GM19035 (cell line): ENCODE data around the gene GATAD2A.
"Not testable (repeated sequence)": the region's sequence is repeated elsewhere in the genome, so short reads cannot be mapped to it uniquely, and the experiment has no call there.

Experiments used
- ATAC-seq: cut with Tn5 transposase; IDR thresholded peaks from one replicate; pipeline ENCODE4 v1.9.1; 2021; ENCODE audit not compliant: unreplicated experiment

Gene GATAD2A

GRCh38 chr19:19387108-19387507 lies 18.4 kb upstream of the GATAD2A start:
- no peak for ATAC-seq

- no peak for ATAC-seq
Measured at GRCh38 chr19:19388568-19389555, 16.6 kb upstream of the GATAD2A start.

- not testable (repeated sequence) for ATAC-seq
Measured at GRCh38 chr19:19389683-19390082, 15.8 kb upstream of the GATAD2A start.

- not testable (repeated sequence) for ATAC-seq
Measured at GRCh38 chr19:19394333-19394732, 11.1 kb upstream of the GATAD2A start.

- ATAC-seq: no peak
Measured at GRCh38 chr19:19399733-19400433, 5.6 kb upstream of the GATAD2A start.

GRCh38 chr19:19402656-19403372 lies 2.7 kb upstream of the GATAD2A start:
- no peak for ATAC-seq

- ATAC-seq: no peak
Measured at GRCh38 chr19:19403373-19403901, 2.0 kb upstream of the GATAD2A start.

GRCh38 chr19:19405971-19406877 lies 749 bp downstream of the GATAD2A start:
- peak; percentile 30 for ATAC-seq

GRCh38 chr19:19406878-19407632 lies 1.6 kb downstream of the GATAD2A start:
- ATAC-seq: no peak

GRCh38 chr19:19407633-19407930 lies 2.1 kb downstream of the GATAD2A start:
- ATAC-seq: no peak

- ATAC-seq: no peak
Measured at GRCh38 chr19:19409205-19409604, 3.7 kb downstream of the GATAD2A start.

GRCh38 chr19:19409631-19410030 lies 4.2 kb downstream of the GATAD2A start:
- no peak for ATAC-seq

- no peak for ATAC-seq
Measured at GRCh38 chr19:19410553-19411550, 5.4 kb downstream of the GATAD2A start.

GRCh38 chr19:19416280-19416679 lies 10.8 kb downstream of the GATAD2A start:
- no peak for ATAC-seq

GRCh38 chr19:19417046-19417445 lies 11.6 kb downstream of the GATAD2A start:
- ATAC-seq: no peak

GRCh38 chr19:19417628-19418245 lies 12.3 kb downstream of the GATAD2A start:
- ATAC-seq: no peak

GRCh38 chr19:19418555-19419260 lies 13.2 kb downstream of the GATAD2A start:
- no peak for ATAC-seq
